ENCODE measurements around the gene EID3. TPM values are rescaled to one million over a fixed set of nuclear protein-coding genes. Genes with fewer than 3 reads are reported as not detected.

EID3 gene
- total and polyA plus RNA-seq, 4 donors, result 0.89 to 16.6 (median 4.5) TPM

DNA sequence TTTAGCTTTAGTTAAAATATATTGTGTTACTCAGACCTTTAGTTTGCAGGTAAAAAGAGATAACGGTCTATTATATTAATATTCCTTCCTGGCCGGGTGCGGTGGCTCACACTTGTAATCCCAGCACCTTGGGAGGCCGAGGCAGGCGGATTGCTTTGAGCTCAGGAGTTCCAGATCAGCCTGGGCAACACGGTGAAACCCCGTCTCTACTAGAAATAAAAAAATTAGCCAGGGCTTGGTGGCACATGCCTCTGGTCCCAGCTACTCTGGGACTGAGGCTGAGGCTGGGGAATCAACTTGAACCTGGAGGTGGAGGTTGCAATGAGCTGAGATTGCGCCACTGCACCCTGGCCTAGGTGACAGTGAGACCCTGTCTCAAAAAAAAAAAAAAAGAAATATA, 13.2 kb upstream of the EID3 start:
- H3K4me3 ChIP-seq, result no peak overlapping the region
- no peak overlapping the region for H3K9ac ChIP-seq (ENCODE audit: insufficient read depth in 1 of 2, low read length in 2 of 2)

DNA sequence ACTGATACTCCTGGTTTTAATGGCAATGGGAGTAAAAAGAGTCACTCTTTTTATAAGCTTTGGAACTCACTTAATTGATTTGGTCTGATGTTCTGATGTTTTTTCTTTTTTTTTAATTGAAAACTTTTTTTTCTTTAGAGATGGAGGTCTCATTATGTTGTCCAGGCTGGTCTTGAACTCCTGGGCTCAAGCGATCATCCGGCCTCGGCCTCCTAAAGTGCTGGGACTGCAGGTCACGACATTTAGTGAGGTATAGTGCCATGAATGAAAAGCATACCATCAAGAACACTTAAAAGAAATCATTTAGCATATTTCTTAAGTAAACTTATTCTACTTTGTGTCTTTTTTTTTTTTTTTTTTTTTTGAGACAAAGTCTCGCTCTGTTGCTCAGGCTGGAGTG, 12.7 kb upstream of the EID3 start:
- Histone ChIP-seq H3K9me3 (ENCODE audit: control insufficient read depth in 4 of 4, insufficient read depth in 3 of 4, low read length in 3 of 4) (no peaks in the 10 kb centered on the region), H3K36me3 (ENCODE audit: control insufficient read depth in 4 of 4, insufficient read depth in 4 of 4, low read length in 4 of 4) (peaks cover 0 to 23% (median 17%) of the 10 kb centered on the region in 4 donors), H3K4me3 (no peak overlapping the region), H3K4me1 (ENCODE audit: control insufficient read depth in 5 of 5, insufficient read depth in 5 of 5, low read length in 5 of 5) (peaks cover 0 to 26% (median 7%) of the 10 kb centered on the region in 5 donors), H3K27ac (ENCODE audit: low read depth in 1 of 2, low read length in 1 of 2) (no peak overlapping the region), H3K27me3 (ENCODE audit: control insufficient read depth in 3 of 3, insufficient read depth in 3 of 3, low read length in 2 of 3) (no peaks in the 10 kb centered on the region), H3K9ac (ENCODE audit: insufficient read depth in 1 of 2, low read length in 2 of 2) (no peak overlapping the region)
- no peak for ATAC-seq (ENCODE audit: insufficient read depth, low FRiP score)
- DNase-seq, result no peak
- TF ChIP-seq, protein P1, sequence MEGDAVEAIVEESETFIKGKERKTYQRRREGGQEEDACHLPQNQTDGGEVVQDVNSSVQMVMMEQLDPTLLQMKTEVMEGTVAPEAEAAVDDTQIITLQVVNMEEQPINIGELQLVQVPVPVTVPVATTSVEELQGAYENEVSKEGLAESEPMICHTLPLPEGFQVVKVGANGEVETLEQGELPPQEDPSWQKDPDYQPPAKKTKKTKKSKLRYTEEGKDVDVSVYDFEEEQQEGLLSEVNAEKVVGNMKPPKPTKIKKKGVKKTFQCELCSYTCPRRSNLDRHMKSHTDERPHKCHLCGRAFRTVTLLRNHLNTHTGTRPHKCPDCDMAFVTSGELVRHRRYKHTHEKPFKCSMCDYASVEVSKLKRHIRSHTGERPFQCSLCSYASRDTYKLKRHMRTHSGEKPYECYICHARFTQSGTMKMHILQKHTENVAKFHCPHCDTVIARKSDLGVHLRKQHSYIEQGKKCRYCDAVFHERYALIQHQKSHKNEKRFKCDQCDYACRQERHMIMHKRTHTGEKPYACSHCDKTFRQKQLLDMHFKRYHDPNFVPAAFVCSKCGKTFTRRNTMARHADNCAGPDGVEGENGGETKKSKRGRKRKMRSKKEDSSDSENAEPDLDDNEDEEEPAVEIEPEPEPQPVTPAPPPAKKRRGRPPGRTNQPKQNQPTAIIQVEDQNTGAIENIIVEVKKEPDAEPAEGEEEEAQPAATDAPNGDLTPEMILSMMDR (IDR thresholded peaks at IDR 0.05; ENCODE audit: control extremely low read depth, extremely low read depth), result no peak
- WGBS, 2 donors, result 98 to 99% methylated on average over 5 of the region's 5 CpGs

More for the DNA sequence above, 13.2 kb upstream of the EID3 start:
- Histone ChIP-seq H3K9me3 (ENCODE audit: control insufficient read depth in 4 of 4, insufficient read depth in 3 of 4, low read length in 3 of 4) (no peaks in the 10 kb centered on the region), H3K4me1 (ENCODE audit: control insufficient read depth in 5 of 5, insufficient read depth in 5 of 5, low read length in 5 of 5) (peaks cover 0 to 26% (median 7%) of the 10 kb centered on the region in 5 donors), H3K27ac (ENCODE audit: low read depth in 1 of 2, low read length in 1 of 2) (no peak overlapping the region), H3K27me3 (ENCODE audit: control insufficient read depth in 3 of 3, insufficient read depth in 3 of 3, low read length in 2 of 3) (no peaks in the 10 kb centered on the region), H3K36me3 (ENCODE audit: control insufficient read depth in 4 of 4, insufficient read depth in 4 of 4, low read length in 4 of 4) (peaks cover 0 to 19% (median 14%) of the 10 kb centered on the region in 4 donors)
- WGBS, 2 donors, result 87 to 97% methylated on average over 8 of the region's 8 CpGs
- ATAC-seq (ENCODE audit: insufficient read depth, low FRiP score) (no peak), DNase-seq (no peak)
- TF ChIP-seq, protein P1 (IDR thresholded peaks at IDR 0.05; ENCODE audit: control extremely low read depth, extremely low read depth), result no peak

DNA sequence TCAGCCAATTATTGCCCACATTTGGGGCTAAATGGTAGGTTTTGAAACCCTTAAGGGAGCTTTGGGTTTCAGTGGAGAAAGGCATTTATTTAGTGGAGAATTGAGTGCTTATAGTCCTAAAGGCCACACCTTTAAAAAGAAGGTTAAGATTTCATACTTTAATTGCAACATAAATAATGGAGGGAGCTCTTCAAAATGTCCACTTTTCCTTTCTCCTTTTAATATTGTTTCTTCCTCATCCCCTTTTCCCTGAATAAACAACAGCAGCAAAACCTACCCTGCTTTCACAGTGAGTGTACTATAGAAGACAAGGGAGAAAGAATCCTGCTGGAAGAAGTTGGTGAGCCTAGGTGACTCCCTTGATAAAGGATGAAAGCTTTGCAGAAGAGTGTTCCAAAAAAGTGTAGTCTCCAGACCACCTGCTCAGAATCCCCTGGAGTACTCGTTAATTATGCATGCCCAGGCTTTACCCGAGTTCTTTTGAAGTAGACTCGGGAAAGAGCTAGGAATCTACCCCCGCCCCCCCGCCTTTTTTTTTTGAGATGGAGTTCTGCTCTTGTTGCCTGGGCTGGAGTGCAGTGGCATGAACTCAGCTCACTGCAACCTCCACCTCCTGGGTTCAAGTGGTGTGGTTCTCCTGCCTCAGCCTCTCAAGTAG, 11.5 kb upstream of the EID3 start:
- ATAC-seq (ENCODE audit: insufficient read depth, low FRiP score), result no peak
- Histone ChIP-seq H3K27me3 (ENCODE audit: control insufficient read depth in 3 of 3, insufficient read depth in 3 of 3, low read length in 2 of 3) (no peaks in the 10 kb centered on the region), H3K4me1 (ENCODE audit: control insufficient read depth in 5 of 5, insufficient read depth in 5 of 5, low read length in 5 of 5) (peaks cover 0 to 20% (median 0%) of the 10 kb centered on the region in 5 donors), H3K36me3 (ENCODE audit: control insufficient read depth in 4 of 4, insufficient read depth in 4 of 4, low read length in 4 of 4) (peaks cover 0 to 28% (median 19%) of the 10 kb centered on the region in 4 donors), H3K9me3 (ENCODE audit: control insufficient read depth in 4 of 4, insufficient read depth in 3 of 4, low read length in 3 of 4) (no peaks in the 10 kb centered on the region), H3K9ac (ENCODE audit: insufficient read depth in 1 of 2, low read length in 2 of 2) (no peak overlapping the region), H3K27ac (ENCODE audit: low read depth in 1 of 2, low read length in 1 of 2) (no peak overlapping the region), H3K4me3 (no peak overlapping the region)
- DNase-seq, result no peak
- 70 to 82% methylated on average over 5 of the region's 5 CpGs for WGBS, 2 donors
- TF ChIP-seq, protein P1 (IDR thresholded peaks at IDR 0.05; ENCODE audit: control extremely low read depth, extremely low read depth), result no peak

All from lung (tissue), 12 donors.